H9 (cell line): ENCODE results near the gene C10orf105. TPM values are rescaled to one million over a fixed set of nuclear protein-coding genes. Genes with fewer than 3 reads are reported as not detected.

ENCODE experiments used
- DNase-seq: peaks from one replicate; pipeline ENCODE4 v3.0.0-alpha.2; 2017
- H2AFZ ChIP-seq: one replicate; pipeline ENCODE4 v1.6.1; 2013; ENCODE audit warnings: mild to moderate bottlenecking, low read length, control low read depth, moderate library complexity
- H2AK5ac ChIP-seq: 2 replicates; pipeline ENCODE4 v1.6.1; 2013; ENCODE audit warnings: low read length, control low read depth, mixed read lengths; ENCODE audit not compliant: insufficient read length
- H2BK120ac ChIP-seq: one replicate; pipeline ENCODE4 v1.6.1; 2013; ENCODE audit warnings: low read depth, mild to moderate bottlenecking, low read length, control low read depth, inconsistent platforms; ENCODE audit not compliant: poor library complexity, severe bottlenecking
- H2BK12ac ChIP-seq: 2 replicates; pipeline ENCODE4 v1.6.1; 2013; ENCODE audit warnings: low read length, control low read depth, mixed read lengths, low read depth; ENCODE audit not compliant: insufficient read length
- H2BK15ac ChIP-seq: 2 replicates; pipeline ENCODE4 v1.6.1; 2013; ENCODE audit warnings: low read depth, low read length, control low read depth
- H2BK20ac ChIP-seq: one replicate; pipeline ENCODE4 v1.6.1; 2013; ENCODE audit warnings: low read depth, mild to moderate bottlenecking, low read length, control low read depth, inconsistent platforms; ENCODE audit not compliant: poor library complexity, severe bottlenecking
- H2BK5ac ChIP-seq: 2 replicates; pipeline ENCODE4 v1.6.1; 2013; ENCODE audit warnings: low read length, control low read depth, mixed read lengths; ENCODE audit not compliant: insufficient read length
- H3K14ac ChIP-seq: 2 replicates; pipeline ENCODE4 v1.6.1; 2013; ENCODE audit warnings: low read length, control low read depth; ENCODE audit not compliant: insufficient read depth
- H3K18ac ChIP-seq: 2 replicates; pipeline ENCODE4 v1.6.1; 2013; ENCODE audit warnings: low read depth, mild to moderate bottlenecking, mixed read lengths, low read length, control low read depth; ENCODE audit not compliant: insufficient read length
- H3K23ac ChIP-seq: 2 replicates; pipeline ENCODE4 v1.6.1; 2013; ENCODE audit warnings: low read length, control low read depth, mixed read lengths, low read depth; ENCODE audit not compliant: insufficient read length
- H3K23me2 ChIP-seq: 2 replicates; pipeline ENCODE4 v1.6.1; 2013; ENCODE audit warnings: low read depth, mild to moderate bottlenecking, mixed read lengths, low read length, control low read depth; ENCODE audit not compliant: insufficient read length, poor library complexity, severe bottlenecking
- H3K27ac ChIP-seq: 2 replicates; pipeline ENCODE4 v1.5.1; 2013; ENCODE audit warnings: low read length, control low read depth, mixed read lengths, low read depth; ENCODE audit not compliant: insufficient read length
- H3K27me3 ChIP-seq: 2 replicates; pipeline ENCODE4 v1.6.1; 2013; ENCODE audit warnings: low read length, control low read depth, inconsistent platforms; ENCODE audit not compliant: insufficient read depth
- H3K4ac ChIP-seq: 2 replicates; pipeline ENCODE4 v1.6.1; 2013; ENCODE audit warnings: low read depth, mild to moderate bottlenecking, control low read depth, inconsistent platforms, low read length, moderate library complexity
- H3K4me1 ChIP-seq: 2 replicates; pipeline ENCODE4 v1.6.1; 2013; ENCODE audit warnings: low read length, control low read depth, inconsistent platforms; ENCODE audit not compliant: insufficient read depth
- H3K4me2 ChIP-seq: 2 replicates; pipeline ENCODE4 v1.6.1; 2013; ENCODE audit warnings: low read length, control low read depth, mixed read lengths; ENCODE audit not compliant: insufficient read length, insufficient read depth
- H3K56ac ChIP-seq: 2 replicates; pipeline ENCODE4 v1.6.1; 2013; ENCODE audit warnings: low read depth, mild to moderate bottlenecking, mixed read lengths, low read length, control low read depth; ENCODE audit not compliant: insufficient read length
- H3K79me1 ChIP-seq: 2 replicates; pipeline ENCODE4 v1.6.1; 2013; ENCODE audit warnings: low read depth, mild to moderate bottlenecking, moderate library complexity, low read length, control low read depth, inconsistent platforms; ENCODE audit not compliant: insufficient read depth, poor library complexity, severe bottlenecking
- H3K79me2 ChIP-seq: 2 replicates; pipeline ENCODE4 v1.6.1; 2013; ENCODE audit warnings: low read length, control low read depth, inconsistent platforms; ENCODE audit not compliant: insufficient read depth
- H3K9ac ChIP-seq: 2 replicates; pipeline ENCODE4 v1.6.1; 2013; ENCODE audit warnings: low read length, control low read depth, mixed read lengths; ENCODE audit not compliant: insufficient read length; ENCODE audit errors: extremely low read depth
- H3K9me3 ChIP-seq: one replicate; pipeline ENCODE4 v1.6.1; 2013; ENCODE audit warnings: low read depth, low read length, inconsistent platforms; ENCODE audit not compliant: control insufficient read depth
- H3T11ph ChIP-seq: one replicate; pipeline ENCODE4 v1.6.1; 2013; ENCODE audit warnings: mild to moderate bottlenecking, low read length, control low read depth, inconsistent platforms
- H4K20me1 ChIP-seq: one replicate; pipeline ENCODE4 v1.6.1; 2013; ENCODE audit not compliant: control insufficient read depth, insufficient read length, insufficient read depth
- H4K5ac ChIP-seq: 2 replicates; pipeline ENCODE4 v1.6.1; 2013; ENCODE audit warnings: low read depth, mild to moderate bottlenecking, mixed read lengths, low read length, control low read depth; ENCODE audit not compliant: insufficient read length
- H4K8ac ChIP-seq: replicated peaks from 2 replicates; pipeline ENCODE4 v1.6.1; 2013; ENCODE audit warnings: low read length, control low read depth, mixed read lengths, low read depth; ENCODE audit not compliant: insufficient read length
- H4K91ac ChIP-seq: 2 replicates; pipeline ENCODE4 v1.6.1; 2013; ENCODE audit warnings: low read depth, mild to moderate bottlenecking, moderate library complexity, mixed read lengths, low read length, control low read depth; ENCODE audit not compliant: insufficient read length
- H3K27ac Mint-ChIP-seq, 3 experiments: 2 replicates in 2 of 3; 3 replicates in 1 of 3; pipeline ENCODE4 v1.8.0; 2020 to 2021; ENCODE audit warnings: mixed read lengths in 3 of 3, mild to moderate bottlenecking in 1 of 3, moderate library complexity in 1 of 3
- H3K27me3 Mint-ChIP-seq: 2 replicates; pipeline ENCODE4 v1.8.0; 2021; ENCODE audit warnings: low read depth, mild to moderate bottlenecking, moderate library complexity, mixed read lengths
- H3K36me3 Mint-ChIP-seq, 3 experiments: 2 replicates in 2 of 3; 3 replicates in 1 of 3; pipeline ENCODE4 v1.8.0; 2020 to 2021; ENCODE audit warnings: low read depth in 3 of 3, mixed read lengths in 3 of 3; ENCODE audit not compliant: insufficient read depth in 1 of 3
- H3K4me1 Mint-ChIP-seq, 2 experiments: 2 replicates each; pipeline ENCODE4 v1.8.0; 2020; ENCODE audit warnings: mixed read lengths in 2 of 2
- H3K4me3 Mint-ChIP-seq, 2 experiments: 2 replicates in 1 of 2; 3 replicates in 1 of 2; pipeline ENCODE4 v1.8.0; 2020 to 2021; ENCODE audit warnings: mild to moderate bottlenecking in 2 of 2, mixed read lengths in 2 of 2, moderate library complexity in 1 of 2
- H3K9me3 Mint-ChIP-seq, 2 experiments: 2 replicates in 1 of 2; 3 replicates in 1 of 2; pipeline ENCODE4 v1.8.0; 2020; ENCODE audit warnings: mild to moderate bottlenecking in 2 of 2, mixed read lengths in 2 of 2, moderate library complexity in 1 of 2
- CTCF ChIP-seq: fragments of 200-600 bp; sonication (generic); conservative IDR thresholded peaks from 3 replicates; pipeline ENCODE4 v1.8.0; 2021; ENCODE audit warnings: antibody characterized with exemption, mild to moderate bottlenecking
- WGBS: extraction: QIAGEN DNeasy Blood & Tissue Kit; methylation state at CpG from one replicate; pipeline ENCODE4 v1.1.7; 2013; ENCODE audit warnings: missing lambda C conversion rate, low lambda C conversion rate, mixed read lengths; ENCODE audit not compliant: insufficient read length; ENCODE audit errors: extremely low coverage; 5-methylcytosine and 5-hydroxymethylcytosine counted together
- total RNA-seq: library from RNA; stranded (reverse); gene quantifications from 2 replicates; pipeline ENCODE4 v1.2.1, GENCODE V29; 2021

The C10orf105 gene
- total RNA-seq, 1 experiment from 2014 or later = 0.26 TPM

DNA sequence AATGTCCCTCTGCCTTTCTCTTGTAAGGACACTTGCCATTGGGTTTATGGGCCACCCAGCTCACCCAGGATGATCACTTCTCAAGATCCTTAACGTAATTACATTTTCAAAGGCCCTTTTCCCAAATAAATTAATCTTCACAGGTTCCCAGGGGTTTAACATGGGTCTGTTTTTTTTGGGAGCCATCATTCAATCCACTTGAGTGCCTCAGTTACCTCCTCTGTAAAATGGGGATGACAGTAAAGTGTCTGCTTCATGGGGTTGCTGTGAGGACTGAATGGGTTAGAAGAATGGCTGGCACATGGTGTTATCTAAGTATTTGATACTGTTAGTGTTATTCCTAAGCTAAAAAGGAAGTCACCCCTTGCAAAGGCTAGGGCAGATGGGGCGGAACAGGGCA lies 7.4 kb downstream of the C10orf105 start:
- Histone ChIP-seq H4K91ac (no peak overlapping the region), H3K23ac (no peak overlapping the region), H2BK5ac (no peak overlapping the region), H3K14ac (no peak overlapping the region), H3K18ac (no peak overlapping the region), H2BK12ac (no peak overlapping the region), H4K20me1 (no peaks in the 10 kb centered on the region), H3K4me1 (no peaks in the 10 kb centered on the region), H3K23me2 (no peaks in the 10 kb centered on the region), H2BK20ac (no peak overlapping the region), H3K27ac (no peak overlapping the region), H3T11ph (no peak overlapping the region), H3K79me1 (no peaks in the 10 kb centered on the region), H3K4ac (no peak overlapping the region), H3K56ac (no peak overlapping the region), H2AFZ (no peak overlapping the region), H4K5ac (no peak overlapping the region), H3K79me2 (no peaks in the 10 kb centered on the region), H3K9ac (no peak overlapping the region), H4K8ac (no peak overlapping the region), H2BK120ac (no peak overlapping the region), H3K27me3 (no peaks in the 10 kb centered on the region), H2BK15ac (no peak overlapping the region), H2AK5ac (no peak overlapping the region), H3K4me2 (no peak overlapping the region), H3K9me3 (no peaks in the 10 kb centered on the region)
- WGBS = no CpG with 5 or more reads among the region's 2 CpGs
- DNase-seq = no peak
- Mint-ChIP-seq H3K4me1 (peaks cover 8 to 20% of the 10 kb centered on the region in 2 experiments), H3K4me3 (no peak overlapping the region), H3K27me3 (peaks cover 12% of the 10 kb centered on the region), H3K9me3 (no peaks in the 10 kb centered on the region), H3K36me3 (no peaks in the 10 kb centered on the region; a peak in 1 of 7 replicates), H3K27ac (no peak overlapping the region; a peak in 1 of 7 replicates)
- TF ChIP-seq CTCF = no peak
